Activated effector memory CD4-positive, alpha-beta T cell treated with anti-CD3 and anti-CD28 coated beads, Interleukin-2, amount 50 U/mL, for 16 hours (primary cell): Measurements from ENCODE around the gene TTC5.
A peak's percentile ranks its signal among the peaks of the same experiment; 100 is the strongest.
"Not testable (repeated sequence)": the region's sequence is repeated elsewhere in the genome, so short reads cannot be mapped to it uniquely, and the experiment has no call there.

Experiments
- DNase-seq: peaks from one replicate; pipeline ENCODE4 v3.0.0-alpha.2; 2020

TTC5 gene

GRCh38 chr14:20302042-20302755 lies 3.6 kb downstream of the TTC5 start:
- no peak for DNase-seq

- DNase-seq: no peak
These were observed 10.7 kb downstream of the TTC5 start for GRCh38 chr14:20295067-20295466.

DNA sequence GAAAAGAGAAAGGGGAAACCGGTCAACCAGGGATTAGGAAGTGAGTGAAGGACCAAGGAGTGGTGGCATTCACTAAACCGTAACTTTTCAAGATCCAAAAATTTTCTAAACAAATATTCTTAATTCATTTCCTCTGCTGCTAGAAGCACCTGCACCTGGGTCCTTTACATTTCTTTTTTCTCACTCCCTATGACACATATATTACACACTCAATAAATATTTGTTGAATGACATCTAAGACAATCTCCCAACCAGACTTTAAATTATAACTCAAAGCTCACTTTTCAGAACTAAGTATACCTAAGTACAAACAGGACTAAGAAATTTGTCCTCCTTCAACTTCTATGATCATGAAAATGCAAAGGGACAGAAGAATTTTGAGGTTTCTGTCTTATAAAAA lies 11.1 kb downstream of the TTC5 start:
- DNase-seq: no peak

GRCh38 chr14:20281998-20282397 lies 23.8 kb downstream of the TTC5 start:
- not testable (repeated sequence) for DNase-seq

- peak; percentile 63 for DNase-seq
These were observed 25.5 kb downstream of the TTC5 start for GRCh38 chr14:20280265-20280664.

GRCh38 chr14:20278414-20278813 lies 27.3 kb downstream of the TTC5 start:
- peak; percentile 62 for DNase-seq

- no peak for DNase-seq
These were observed 28.3 kb downstream of the TTC5 start for GRCh38 chr14:20277409-20277808.

DNA sequence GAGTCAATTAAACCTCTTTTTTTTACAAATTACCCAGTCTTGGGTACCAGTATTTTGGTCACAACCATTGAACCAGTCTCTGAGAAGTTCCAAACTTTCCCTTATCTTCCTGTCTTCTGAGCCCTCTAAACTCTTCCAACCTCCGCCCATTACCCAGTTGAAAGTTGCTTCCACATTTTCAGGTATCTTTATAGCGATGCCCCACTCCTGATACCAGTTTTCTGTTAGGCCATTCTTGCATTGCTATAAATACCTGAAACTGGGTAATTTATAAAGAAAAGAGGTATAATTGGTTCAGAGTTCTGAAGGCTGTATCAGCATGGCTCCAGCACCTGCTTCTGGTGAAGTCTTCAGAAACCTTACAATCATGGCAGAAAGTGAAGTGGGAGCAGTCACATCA lies 31.7 kb downstream of the TTC5 start:
- DNase-seq: no peak

DNA sequence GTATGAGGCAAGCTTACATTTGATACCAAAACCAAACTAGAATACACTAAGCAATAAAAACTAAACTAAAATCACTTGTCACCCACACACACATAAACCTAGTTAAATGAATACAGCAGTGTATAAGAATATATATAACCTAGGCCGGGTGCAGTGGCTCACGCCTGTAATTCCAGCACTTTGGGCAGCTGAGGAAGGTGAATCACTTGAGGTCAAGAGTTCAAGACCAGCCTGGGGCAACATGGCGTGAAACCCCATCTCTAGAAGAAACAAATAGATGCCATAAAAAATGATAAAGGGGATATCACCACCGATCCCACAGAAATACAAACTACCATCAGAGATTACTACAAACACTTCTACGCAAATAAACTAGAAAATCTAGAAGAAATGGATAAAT lies 41.4 kb downstream of the TTC5 start:
- not testable (repeated sequence) for DNase-seq

- DNase-seq: no peak
These were observed 43.1 kb downstream of the TTC5 start for GRCh38 chr14:20262642-20263128.

GRCh38 chr14:20247646-20248246 lies 58.0 kb downstream of the TTC5 start:
- no peak for DNase-seq
